Dedifferentiated amniotic fluid mesenchymal stem cell (primary cell): Measurements from ENCODE around the gene PAEP.
"Not testable (repeated sequence)": the region's sequence is repeated elsewhere in the genome, so short reads cannot be mapped to it uniquely, and the experiment has no call there.

Experiments
- DNase-seq: peaks from one replicate; pipeline ENCODE4 v3.0.0-alpha.2; 2016; ENCODE audit errors: extremely low spot score

PAEP gene

GRCh38 chr9:135526089-135526729 is 35.3 kb upstream of the PAEP start:
- DNase-seq = no peak

GRCh38 chr9:135526730-135527571 is 34.6 kb upstream of the PAEP start:
- DNase-seq = no peak

- not testable (repeated sequence) for DNase-seq
Measured at GRCh38 chr9:135528842-135529435, 32.6 kb upstream of the PAEP start.

GRCh38 chr9:135530146-135530545 is 31.4 kb upstream of the PAEP start:
- DNase-seq = no peak

GRCh38 chr9:135531096-135531495 is 30.5 kb upstream of the PAEP start:
- no peak for DNase-seq

GRCh38 chr9:135533113-135533512 is 28.4 kb upstream of the PAEP start:
- DNase-seq = no peak

- DNase-seq = no peak
Measured at GRCh38 chr9:135533674-135534073, 27.9 kb upstream of the PAEP start.

GRCh38 chr9:135534192-135534711 is 27.3 kb upstream of the PAEP start:
- not testable (repeated sequence) for DNase-seq

GRCh38 chr9:135534826-135535225 is 26.7 kb upstream of the PAEP start:
- not testable (repeated sequence) for DNase-seq

- DNase-seq = not testable (repeated sequence)
Measured at GRCh38 chr9:135535631-135536030, 25.9 kb upstream of the PAEP start.

GRCh38 chr9:135536216-135536615 is 25.3 kb upstream of the PAEP start:
- DNase-seq = peak; percentile 44

- DNase-seq = not testable (repeated sequence)
Measured at GRCh38 chr9:135543262-135543894, 18.2 kb upstream of the PAEP start.

- DNase-seq = no peak
Measured at GRCh38 chr9:135544981-135545635, 16.4 kb upstream of the PAEP start.

GRCh38 chr9:135545646-135546176 is 15.8 kb upstream of the PAEP start, which contains the start of gene OBP2A:
OBP2A (plus strand) TSS chr9:135546126; CDS start chr9:135546181, 55 bp downstream.
- not testable (repeated sequence) for DNase-seq

GRCh38 chr9:135546792-135547617 is 14.6 kb upstream of the PAEP start:
- not testable (repeated sequence) for DNase-seq

GRCh38 chr9:135547756-135548736 is 13.5 kb upstream of the PAEP start:
- no peak for DNase-seq

GRCh38 chr9:135549478-135550343 is 11.8 kb upstream of the PAEP start:
- not testable (repeated sequence) for DNase-seq

- DNase-seq = no peak
Measured at GRCh38 chr9:135550344-135550918, 11.1 kb upstream of the PAEP start.
